Natural killer cell (primary cell): Measurements from ENCODE around the gene PRKRA. TPM values are rescaled to one million over a fixed set of nuclear protein-coding genes. Genes with fewer than 3 reads are reported as not detected.

Experiments used
- ATAC-seq, 3 donors: fragments of 150-1000 bp in 2 of 3; fragments of 200-7000 bp in 1 of 3; cut with Tn5 transposase; 1 replicate in 1 of 3; 2 replicates in 2 of 3; pipeline ENCODE4 v1.10.0; 2021; ENCODE audit warnings: mild to moderate bottlenecking in 2 of 3, moderate library complexity in 2 of 3
- DNase-seq, 2 donors: peaks; one replicate each; pipeline versions ENCODE4 v3.0.0 to v3.0.0-alpha.2; 2013 to 2021; ENCODE audit warnings: mixed read lengths in 1 of 2
- H3K27ac ChIP-seq: one replicate; pipeline ENCODE4 v1.5.1; 2013; ENCODE audit warnings: mild to moderate bottlenecking, low read length
- H3K27me3 ChIP-seq: one replicate; pipeline ENCODE4 v1.6.1; 2013; ENCODE audit warnings: low read length; ENCODE audit not compliant: control insufficient read depth, insufficient read depth
- H3K36me3 ChIP-seq: one replicate; pipeline ENCODE4 v1.6.1; 2013; ENCODE audit warnings: low read length; ENCODE audit not compliant: control insufficient read depth, insufficient read depth
- H3K4me1 ChIP-seq: one replicate; pipeline ENCODE4 v1.6.1; 2013; ENCODE audit warnings: low read length; ENCODE audit not compliant: control insufficient read depth, insufficient read depth
- H3K4me3 ChIP-seq: one replicate; pipeline ENCODE4 v1.5.1; 2013; ENCODE audit warnings: low read length
- H3K9me3 ChIP-seq: one replicate; pipeline ENCODE4 v1.6.1; 2013; ENCODE audit warnings: low read length; ENCODE audit not compliant: control insufficient read depth, insufficient read depth
- H3K27ac Mint-ChIP-seq, 2 donors: one replicate each; pipeline ENCODE4 v1.8.0; 2022; ENCODE audit warnings: mild to moderate bottlenecking in 2 of 2, mixed read lengths in 2 of 2, moderate library complexity in 1 of 2
- H3K27me3 Mint-ChIP-seq, 2 donors: one replicate each; pipeline ENCODE4 v1.8.0; 2022; ENCODE audit warnings: low read depth in 2 of 2, mixed read lengths in 2 of 2
- H3K36me3 Mint-ChIP-seq: one replicate; pipeline ENCODE4 v1.8.0; 2022; ENCODE audit warnings: mixed read lengths
- H3K4me1 Mint-ChIP-seq, 2 donors: one replicate each; pipeline ENCODE4 v1.8.0; 2022; ENCODE audit warnings: mixed read lengths in 2 of 2
- H3K4me3 Mint-ChIP-seq: one replicate; pipeline ENCODE4 v1.8.0; 2022; ENCODE audit warnings: mild to moderate bottlenecking, moderate library complexity, mixed read lengths
- H3K9me3 Mint-ChIP-seq, 2 donors: one replicate each; pipeline ENCODE4 v1.8.0; 2022; ENCODE audit warnings: mixed read lengths in 2 of 2
- CTCF ChIP-seq: fragments of 200-600 bp; IDR thresholded peaks from one replicate; pipeline ENCODE4 v1.8.0; 2022; ENCODE audit warnings: antibody characterized with exemption
- whole genome bisulfite sequencing: methylation state at CpG from one replicate; pipeline ENCODE4 v1.1.7; 2013; ENCODE audit warnings: missing lambda C conversion rate; ENCODE audit not compliant: insufficient coverage; 5-methylcytosine and 5-hydroxymethylcytosine counted together
- intact Hi-C: fragments of 100-400 bp; cut with micrococcal nuclease; formaldehyde crosslinking; loops from one replicate; pipeline ENCODE4 v1.14.2; 2022
- total RNA-seq, 4 donors: library from RNA; stranded (reverse); fragments of 120-200 nt in 1 of 4; gene quantifications; one replicate each; pipeline versions ENCODE4 v1.2.3 to v1.2.4, GENCODE V29; 2013 to 2022

PRKRA gene
- total RNA-seq, 3 donors from 2014 or later (not counting 1 experiment from before 2014, with no cell fraction given), result 42.1 to 48.3 (median 44.0) TPM

GRCh38 chr2:178457390-178457886 is 6.5 kb upstream of the PRKRA start:
- Histone ChIP-seq H3K4me1 (no peaks in the 10 kb centered on the region), H3K4me3 (no peak overlapping the region), H3K9me3 (no peaks in the 10 kb centered on the region), H3K36me3 (no peaks in the 10 kb centered on the region), H3K27me3 (no peaks in the 10 kb centered on the region), H3K27ac (no peak overlapping the region)
- DNase-seq, result no peak
- TF ChIP-seq CTCF, result no peak
- Mint-ChIP-seq H3K27me3 (peaks cover 5 to 15% of the 10 kb centered on the region in 2 donors), H3K9me3 (no peaks in the 10 kb centered on the region), H3K4me1 (no peaks in the 10 kb centered on the region), H3K27ac (no peak overlapping the region), H3K4me3 (no peak overlapping the region), H3K36me3 (no peaks in the 10 kb centered on the region)
- no peak for ATAC-seq
- intact Hi-C loops, result no loop called here
- WGBS, result 96% methylated on average over 10 of the region's 11 CpGs

- Mint-ChIP-seq H3K9me3 (no peaks in the 10 kb centered on the region), H3K36me3 (no peaks in the 10 kb centered on the region), H3K27ac (no peak overlapping the region), H3K4me3 (no peak overlapping the region), H3K27me3 (peaks cover 5 to 15% of the 10 kb centered on the region in 2 donors), H3K4me1 (peaks cover 8 to 10% of the 10 kb centered on the region in 2 donors)
- Histone ChIP-seq H3K36me3 (no peaks in the 10 kb centered on the region), H3K9me3 (no peaks in the 10 kb centered on the region), H3K4me1 (peaks cover 8% of the 10 kb centered on the region), H3K27me3 (no peaks in the 10 kb centered on the region), H3K4me3 (no peak overlapping the region), H3K27ac (no peak overlapping the region)
- TF ChIP-seq CTCF, result no peak
- intact Hi-C loops, result no loop called here
- ATAC-seq, result no peak
- WGBS, result 96% methylated on average over 5 of the region's 5 CpGs
- no peak for DNase-seq
Observed at GRCh38 chr2:178455947-178456346, 5.0 kb upstream of the PRKRA start.

GRCh38 chr2:178452870-178453269 is 1.9 kb upstream of the PRKRA start:
- no peak overlapping the region for H3K27ac ChIP-seq
- Mint-ChIP-seq H3K9me3 (no peaks in the 10 kb centered on the region), H3K36me3 (no peaks in the 10 kb centered on the region), H3K4me3 (no peak overlapping the region), H3K4me1 (peaks cover 32 to 35% of the 10 kb centered on the region in 2 donors), H3K27ac (no peak overlapping the region), H3K27me3 (peaks cover 5 to 15% of the 10 kb centered on the region in 2 donors)
- ATAC-seq, result no peak
- H3K27me3 ChIP-seq, result no peaks in the 10 kb centered on the region
- H3K4me3 ChIP-seq, result no peak overlapping the region
- 92% methylated on average over 4 of the region's 5 CpGs for WGBS
- peaks cover 2% of the 10 kb centered on the region for H3K36me3 ChIP-seq
- intact Hi-C loops, result no loop called here
- no peak for TF ChIP-seq CTCF
- peaks cover 13% of the 10 kb centered on the region for H3K4me1 ChIP-seq
- H3K9me3 ChIP-seq, result no peaks in the 10 kb centered on the region
- DNase-seq, result peak in 1 of 2 donors; percentile 14

DNA sequence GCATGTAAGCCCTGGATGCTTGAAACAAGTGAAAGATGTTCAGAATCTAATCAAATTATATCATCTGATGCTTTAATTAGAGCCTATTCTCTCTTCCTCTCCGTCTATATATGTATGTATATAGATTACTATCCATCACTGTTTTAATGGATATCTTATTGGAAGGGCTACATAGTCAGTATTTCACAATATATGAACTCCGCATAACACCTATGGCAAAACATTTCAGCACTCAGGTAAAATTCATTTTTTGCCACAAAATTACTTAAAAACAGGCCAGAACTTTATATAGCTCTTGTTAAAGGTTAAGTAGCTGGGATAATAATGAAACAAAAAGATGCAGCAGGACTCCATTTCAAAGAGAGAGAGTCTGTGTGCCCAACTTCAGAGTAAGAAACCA is 1.4 kb upstream of the PRKRA start:
- H3K27me3 ChIP-seq, result no peaks in the 10 kb centered on the region
- no peaks in the 10 kb centered on the region for H3K9me3 ChIP-seq
- intact Hi-C loops, result no loop called here
- ATAC-seq (no peak), DNase-seq (no peak)
- H3K4me1 Mint-ChIP-seq, result peaks cover 34 to 37% of the 10 kb centered on the region in 2 donors
- H3K4me1 ChIP-seq, result peaks cover 13% of the 10 kb centered on the region
- peaks cover 5% of the 10 kb centered on the region for H3K36me3 ChIP-seq
- no CpG with 5 or more reads among the region's 2 CpGs for WGBS
- H3K4me3 ChIP-seq, result no peak overlapping the region
- H3K4me3 Mint-ChIP-seq, result peak overlapping the region; percentile 57
- H3K36me3 Mint-ChIP-seq, result no peaks in the 10 kb centered on the region
- peaks cover 5 to 15% of the 10 kb centered on the region in 2 donors for H3K27me3 Mint-ChIP-seq
- H3K27ac Mint-ChIP-seq, result no peak overlapping the region
- H3K27ac ChIP-seq, result no peak overlapping the region
- no peak for TF ChIP-seq CTCF
- no peaks in the 10 kb centered on the region for H3K9me3 Mint-ChIP-seq
